ENCODE measurements around the gene GNG12. TPM values are rescaled to one million over a fixed set of nuclear protein-coding genes. Genes with fewer than 3 reads are reported as not detected.

GNG12 gene
- total and polyA plus RNA-seq, 2 donors (not counting 3 experiments of a cell fraction or from before 2014, with no cell fraction given): 107 to 152 TPM

DNA sequence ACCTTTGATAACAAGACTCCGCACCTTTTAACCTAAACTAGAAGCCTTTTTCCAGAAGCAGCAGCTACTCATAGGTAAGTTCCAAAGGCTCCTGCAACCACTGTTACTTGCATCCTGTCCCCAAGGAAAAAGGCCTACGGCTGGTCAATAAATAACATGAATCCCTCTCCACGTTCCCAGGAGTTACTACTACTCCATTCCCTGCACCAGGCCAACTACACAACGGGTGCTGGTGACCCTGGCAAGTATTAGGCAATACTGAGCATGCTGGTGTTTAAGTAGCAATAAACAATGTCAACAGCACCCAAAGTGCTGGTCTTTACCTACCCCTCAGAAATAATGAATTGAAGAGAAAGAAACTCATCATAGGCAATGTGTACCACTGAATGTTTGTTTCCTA, 7.7 kb downstream of the GNG12 start:
- intact Hi-C loops (cut with micrococcal nuclease) (no loop called here), dilution Hi-C loops (cut with MboI; ENCODE audit: extremely low pct_ligation_motif_present, low sequenced_read_pairs) (no loop called here)
- FAIRE-seq (no peak), DNase-seq (ENCODE audit: low read depth, low spot score) (no peak)
- CTCF ChIA-PET: no interaction called here
- H3K27me3 ChIP-seq (ENCODE audit: control insufficient read depth in 2 of 2, insufficient read depth in 2 of 2, low read length in 2 of 2): no peaks in the 10 kb centered on the region
- peaks cover 11% of the 10 kb centered on the region for H4K20me1 ChIP-seq (replicated peaks; ENCODE audit: control insufficient read depth, extremely low read depth, insufficient read depth, low read length)
- no peaks in the 10 kb centered on the region for H3K9me3 ChIP-seq (replicated peaks; ENCODE audit: control insufficient read depth, insufficient read depth, low read length)
- H3K4me2 ChIP-seq (ENCODE audit: insufficient read depth, low read length): no peak overlapping the region
- H3K27ac ChIP-seq (ENCODE audit: insufficient read depth, low read depth, low read length): no peak overlapping the region
- no TSS peak for BruUV-seq (replicated peaks)
- TF ChIP-seq, protein P1, sequence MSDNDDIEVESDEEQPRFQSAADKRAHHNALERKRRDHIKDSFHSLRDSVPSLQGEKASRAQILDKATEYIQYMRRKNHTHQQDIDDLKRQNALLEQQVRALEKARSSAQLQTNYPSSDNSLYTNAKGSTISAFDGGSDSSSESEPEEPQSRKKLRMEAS (IDR thresholded peaks at IDR 0.05; ENCODE audit: insufficient read depth, insufficient read length): no peak
- no peak for TF ChIP-seq EZH2 (IDR thresholded peaks at IDR 0.05; ENCODE audit: borderline replicate concordance, low read depth, low read length, severe bottlenecking)
- no peak for TF ChIP-seq MYC (IDR thresholded peaks at IDR 0.05; ENCODE audit: low read depth, low read length)
- no peak for TF ChIP-seq FOS (IDR thresholded peaks at IDR 0.05; ENCODE audit: borderline replicate concordance, insufficient read depth, low read length)
- TF ChIP-seq JUN (IDR thresholded peaks at IDR 0.05; ENCODE audit: borderline replicate concordance, insufficient read depth, insufficient read length, low read depth): no peak
- TF ChIP-seq GATA2 (IDR thresholded peaks at IDR 0.05; ENCODE audit: insufficient read depth, insufficient read length, low read depth, low read length): no peak
- TF ChIP-seq, protein P2, sequence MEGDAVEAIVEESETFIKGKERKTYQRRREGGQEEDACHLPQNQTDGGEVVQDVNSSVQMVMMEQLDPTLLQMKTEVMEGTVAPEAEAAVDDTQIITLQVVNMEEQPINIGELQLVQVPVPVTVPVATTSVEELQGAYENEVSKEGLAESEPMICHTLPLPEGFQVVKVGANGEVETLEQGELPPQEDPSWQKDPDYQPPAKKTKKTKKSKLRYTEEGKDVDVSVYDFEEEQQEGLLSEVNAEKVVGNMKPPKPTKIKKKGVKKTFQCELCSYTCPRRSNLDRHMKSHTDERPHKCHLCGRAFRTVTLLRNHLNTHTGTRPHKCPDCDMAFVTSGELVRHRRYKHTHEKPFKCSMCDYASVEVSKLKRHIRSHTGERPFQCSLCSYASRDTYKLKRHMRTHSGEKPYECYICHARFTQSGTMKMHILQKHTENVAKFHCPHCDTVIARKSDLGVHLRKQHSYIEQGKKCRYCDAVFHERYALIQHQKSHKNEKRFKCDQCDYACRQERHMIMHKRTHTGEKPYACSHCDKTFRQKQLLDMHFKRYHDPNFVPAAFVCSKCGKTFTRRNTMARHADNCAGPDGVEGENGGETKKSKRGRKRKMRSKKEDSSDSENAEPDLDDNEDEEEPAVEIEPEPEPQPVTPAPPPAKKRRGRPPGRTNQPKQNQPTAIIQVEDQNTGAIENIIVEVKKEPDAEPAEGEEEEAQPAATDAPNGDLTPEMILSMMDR (IDR thresholded peaks at IDR 0.05; ENCODE audit: extremely low read depth in 1 of 2, insufficient read depth in 1 of 2, low read depth in 1 of 2, low read length in 2 of 2): no peak
- no peak for TF ChIP-seq POLR2A (IDR thresholded peaks at IDR 0.05; ENCODE audit: low read depth, low read length)
- TF ChIP-seq POLR2AphosphoS5 (IDR thresholded peaks at IDR 0.05; ENCODE audit: insufficient read depth, low read depth, low read length): no peak
- no peak overlapping the region for H3K4me3 ChIP-seq (replicated peaks in 1 of 3; ENCODE audit: insufficient read depth in 1 of 3, low read depth in 1 of 3, low read length in 3 of 3)
- H2AFZ ChIP-seq (ENCODE audit: low read depth, low read length): no peak overlapping the region
- POLR2A ChIA-PET: no interaction called here
- peaks cover 4 to 7% of the 10 kb centered on the region in 2 experiments for H3K36me3 ChIP-seq (ENCODE audit: control insufficient read depth in 2 of 2, extremely low read depth in 1 of 2, insufficient read depth in 2 of 2, low read length in 2 of 2)
- no peaks in the 10 kb centered on the region for H3K9me1 ChIP-seq (replicated peaks; ENCODE audit: control insufficient read depth, extremely low read depth, insufficient read depth, low read length)
- peaks cover 11% of the 10 kb centered on the region for H3K4me1 ChIP-seq (ENCODE audit: control insufficient read depth, extremely low read depth, insufficient read depth, low read length)
- H3K9ac ChIP-seq (replicated peaks; ENCODE audit: extremely low read depth, insufficient read depth, low read length): no peak overlapping the region
- peaks cover 95% of the 10 kb centered on the region for H3K79me2 ChIP-seq (ENCODE audit: control insufficient read depth, insufficient read depth, low read length)
